ENCODE results near the gene FBXL17.

Gene FBXL17

DNA sequence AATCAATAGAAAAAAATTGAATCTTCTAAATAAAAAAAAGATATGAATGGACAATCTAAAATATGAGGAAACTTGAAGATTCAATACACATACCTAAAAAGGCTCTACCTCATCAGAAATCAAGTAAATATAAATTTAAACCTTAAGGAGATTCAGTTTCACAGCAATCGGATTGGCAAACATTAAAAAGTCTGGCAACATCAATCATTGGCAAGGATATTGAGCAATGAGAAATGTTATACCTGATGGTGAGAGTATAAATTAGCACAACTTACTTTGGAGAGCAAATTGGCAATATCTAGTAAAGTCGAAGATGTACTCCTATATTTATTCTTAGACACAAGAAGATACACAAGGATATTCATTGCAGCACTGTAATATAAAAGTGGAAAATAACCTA, 436.8 kb downstream of the FBXL17 start:
- DNase-seq, result no peak

DNA sequence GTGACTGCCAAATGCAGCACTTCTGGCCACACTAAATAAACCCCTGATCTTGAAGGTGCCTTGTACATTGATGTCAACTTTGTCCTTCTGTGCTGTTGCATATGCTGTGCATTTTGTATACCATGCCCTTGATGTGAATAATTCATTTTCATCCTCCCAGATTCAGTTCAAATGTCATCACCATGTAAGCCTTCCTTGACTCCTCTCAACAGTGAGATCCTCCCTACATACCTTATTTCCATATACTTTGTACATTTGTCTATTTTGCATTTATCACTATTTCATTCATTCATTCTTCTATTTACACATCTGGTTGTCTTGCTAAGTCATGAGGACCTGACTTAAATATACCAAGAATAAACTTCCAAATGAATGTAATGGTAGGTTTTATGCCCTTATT, 438.0 kb downstream of the FBXL17 start:
- no peak for DNase-seq

DNA sequence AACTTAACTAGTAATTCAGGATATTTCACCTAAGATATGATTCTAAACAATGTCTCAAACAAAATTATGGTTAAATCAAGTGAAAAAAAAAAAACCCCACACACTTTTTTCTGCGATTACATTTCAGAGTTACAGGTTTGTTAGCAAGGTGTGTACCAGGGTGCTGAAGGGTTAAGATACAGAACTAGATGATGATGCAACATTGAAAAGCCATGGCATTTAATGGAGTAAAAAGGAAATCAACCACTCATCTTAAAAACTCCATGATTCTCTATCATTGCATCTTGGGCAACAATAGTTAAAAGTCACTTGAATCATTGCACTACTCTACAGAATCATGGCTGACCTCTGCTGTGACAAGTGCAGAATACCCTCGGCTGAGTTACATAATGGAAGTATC, 440.9 kb downstream of the FBXL17 start:
- DNase-seq, result no peak

DNA sequence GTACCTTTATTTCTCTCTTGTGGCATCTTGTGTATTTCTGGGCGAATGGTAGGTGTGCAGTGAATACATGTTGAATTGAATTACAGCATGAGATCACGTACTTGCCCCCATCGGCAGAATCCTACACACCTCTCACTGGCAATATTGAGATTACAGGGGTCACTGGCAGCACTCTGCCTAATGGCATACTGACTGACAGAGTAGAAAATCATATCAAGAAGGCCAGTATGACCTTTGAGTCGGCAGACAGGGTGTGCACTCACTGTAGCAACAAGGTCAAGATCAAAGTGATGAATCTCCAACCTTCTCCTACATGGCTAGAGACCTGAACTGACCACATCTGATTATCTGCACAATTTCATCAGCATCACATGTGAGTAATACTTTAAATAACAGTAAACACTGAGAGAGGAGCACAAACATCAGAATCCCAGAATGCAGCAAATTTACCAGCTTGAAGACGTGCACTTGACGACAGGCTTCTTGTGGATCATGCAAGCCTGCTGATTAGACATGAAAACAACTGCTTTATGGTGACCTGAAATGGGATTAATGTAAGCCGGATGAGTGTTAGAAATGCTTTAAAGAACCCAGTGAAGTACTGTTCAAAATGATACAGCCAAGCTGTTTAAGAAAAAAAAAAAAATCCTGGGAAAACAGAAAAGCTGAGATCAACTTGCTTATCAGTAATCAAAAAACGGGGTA, 444.1 kb downstream of the FBXL17 start:
- DNase-seq, result no peak

DNA sequence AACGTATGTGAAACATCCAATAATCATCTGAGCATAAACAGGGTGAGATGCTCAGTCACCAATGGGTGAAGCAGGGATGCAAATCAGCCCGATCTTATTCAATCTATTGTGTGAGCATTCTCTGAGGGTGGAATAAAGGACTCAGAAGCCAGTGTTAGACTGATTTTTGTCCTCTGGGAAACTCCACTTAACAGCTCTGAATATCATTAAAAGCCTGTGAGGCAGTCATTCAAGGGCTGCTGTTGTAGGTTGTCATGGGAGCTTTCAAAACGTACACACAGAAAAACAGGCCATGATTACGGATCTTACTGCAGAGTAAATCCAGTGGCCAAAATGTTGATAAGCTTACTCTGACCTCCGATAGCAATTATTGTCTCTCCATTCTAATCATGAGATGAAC, 444.7 kb downstream of the FBXL17 start:
- DNase-seq, result no peak

DNA sequence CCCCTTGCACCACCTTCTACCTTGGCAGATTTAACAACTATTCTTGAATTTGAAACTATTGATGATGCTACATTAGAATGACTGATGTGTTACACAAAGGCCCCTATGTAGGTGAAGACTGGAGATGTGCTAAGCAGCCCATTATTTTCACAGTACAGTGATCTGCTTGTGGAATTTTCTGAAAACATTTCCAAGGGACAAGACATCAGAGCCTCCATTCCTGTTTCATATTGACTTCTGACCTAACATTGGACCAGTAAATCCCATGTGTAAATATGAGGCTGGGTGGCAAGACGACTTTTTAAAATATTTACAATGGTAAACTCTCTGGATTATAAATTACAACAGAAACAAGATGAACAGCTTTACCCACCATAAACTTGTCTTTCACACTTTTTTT, 445.4 kb downstream of the FBXL17 start:
- DNase-seq, result no peak

DNA sequence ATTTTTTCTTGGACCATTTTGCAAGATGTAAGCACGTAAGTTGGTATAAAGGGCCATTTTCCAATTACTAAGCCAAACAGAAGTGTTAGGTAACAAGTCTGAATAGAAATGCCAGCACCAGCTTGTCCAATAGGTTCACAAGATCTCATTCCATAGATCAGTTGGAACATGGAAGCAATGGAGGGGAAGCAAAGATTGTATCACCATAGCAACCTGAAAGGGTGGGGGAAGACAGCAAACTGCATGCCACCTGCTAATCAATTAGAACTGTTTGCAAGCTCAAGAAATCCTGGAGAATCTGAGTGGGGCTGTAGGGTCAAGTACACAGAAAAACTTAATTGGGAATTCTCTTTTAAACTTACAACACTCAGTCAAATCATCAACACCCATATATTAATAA, 446.3 kb downstream of the FBXL17 start:
- DNase-seq, result no peak

DNA sequence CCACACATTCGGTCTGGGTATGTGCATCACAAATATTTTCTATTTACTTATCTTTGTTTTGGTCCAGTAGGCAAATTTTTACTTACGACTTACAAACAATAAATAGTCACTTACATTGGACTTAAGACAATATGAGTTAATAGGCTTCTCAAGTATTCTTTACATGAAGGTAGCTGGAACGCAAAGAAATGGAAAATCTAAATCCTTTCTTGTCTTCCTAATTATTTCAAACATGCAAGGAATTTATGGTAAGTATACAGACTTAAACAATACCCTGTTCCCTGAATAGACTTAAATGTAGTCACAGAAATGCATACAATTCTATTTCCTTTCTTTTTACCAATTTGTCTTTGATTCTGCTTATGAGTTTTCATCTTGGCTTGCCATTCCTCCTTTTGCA, 448.6 kb downstream of the FBXL17 start:
- DNase-seq, result no peak

DNA sequence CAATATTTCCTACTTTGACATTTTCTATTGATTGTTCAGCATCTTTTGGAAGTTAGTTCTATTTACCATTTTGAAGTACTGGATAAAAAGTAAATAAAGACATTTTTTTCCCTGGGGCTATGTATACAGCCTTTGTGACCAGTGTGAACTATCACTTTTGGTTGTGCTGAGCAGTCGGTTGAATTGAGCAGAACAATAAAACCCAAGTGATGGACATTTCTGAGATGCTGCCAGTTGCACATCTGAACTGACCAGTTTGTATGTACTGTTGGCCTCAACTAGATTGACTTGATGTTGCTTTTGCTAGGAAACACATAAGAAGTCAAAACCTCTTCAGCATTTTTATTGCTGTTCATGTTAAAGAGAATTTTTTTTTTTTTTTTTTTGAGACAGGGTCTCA, 451.0 kb downstream of the FBXL17 start:
- no peak for DNase-seq

DNA sequence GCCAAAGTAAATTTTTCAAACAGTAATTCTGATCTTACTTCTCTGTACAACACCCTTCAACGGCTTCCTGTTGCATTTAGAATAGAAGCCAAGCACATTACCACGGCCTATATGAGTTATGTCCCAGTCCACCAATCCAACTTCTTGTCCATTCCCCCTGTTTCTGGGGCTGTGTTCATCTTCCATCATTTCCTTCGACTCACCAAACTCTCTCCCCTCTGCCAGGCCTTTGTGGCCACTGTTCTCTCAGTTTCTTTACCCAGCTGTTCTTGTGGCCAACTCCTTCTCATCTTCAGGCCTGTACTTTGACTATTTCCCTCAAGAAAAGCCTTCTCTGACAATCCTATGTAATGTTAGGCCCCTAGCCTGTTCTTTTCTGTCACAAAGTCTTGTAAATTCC, 451.8 kb downstream of the FBXL17 start:
- DNase-seq, result no peak

DNA sequence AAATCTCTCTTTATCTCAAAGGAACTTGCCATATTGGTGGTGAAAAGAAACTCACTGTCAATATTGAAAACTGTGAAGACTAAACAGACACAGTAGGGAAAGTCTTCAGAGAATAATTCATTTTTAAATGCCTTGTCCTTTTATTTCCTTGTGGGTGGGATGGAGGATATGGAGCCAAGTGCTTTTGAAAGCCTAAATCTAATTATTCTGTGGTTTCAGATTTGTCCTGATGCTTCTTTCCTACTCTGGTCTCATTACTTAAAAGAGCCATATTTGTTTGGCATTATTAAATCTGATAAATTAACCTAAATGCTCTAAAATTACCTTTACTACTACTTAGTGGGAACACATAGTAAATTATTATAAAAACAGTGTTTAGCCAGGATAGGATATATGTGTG, 452.8 kb downstream of the FBXL17 start:
- no peak for DNase-seq

DNA sequence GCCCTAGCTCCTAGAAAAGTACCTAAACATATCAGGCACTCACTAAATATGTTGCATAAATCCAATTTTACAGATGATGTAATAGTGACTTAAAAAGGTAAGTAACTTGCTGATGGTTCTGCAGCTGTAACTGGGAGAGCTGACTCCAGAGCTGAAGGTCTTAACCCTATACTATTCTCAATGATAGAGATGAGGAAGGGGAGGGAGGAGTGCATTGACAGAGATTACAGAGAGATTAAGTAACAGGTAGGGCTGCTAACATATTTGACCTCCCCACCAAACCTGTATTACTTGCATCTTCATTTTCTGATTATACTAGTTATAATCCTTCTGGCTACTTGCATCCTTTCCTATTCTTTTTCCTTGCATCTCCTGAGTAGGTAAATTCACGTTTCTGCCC, 455.8 kb downstream of the FBXL17 start:
- DNase-seq, result no peak

DNA sequence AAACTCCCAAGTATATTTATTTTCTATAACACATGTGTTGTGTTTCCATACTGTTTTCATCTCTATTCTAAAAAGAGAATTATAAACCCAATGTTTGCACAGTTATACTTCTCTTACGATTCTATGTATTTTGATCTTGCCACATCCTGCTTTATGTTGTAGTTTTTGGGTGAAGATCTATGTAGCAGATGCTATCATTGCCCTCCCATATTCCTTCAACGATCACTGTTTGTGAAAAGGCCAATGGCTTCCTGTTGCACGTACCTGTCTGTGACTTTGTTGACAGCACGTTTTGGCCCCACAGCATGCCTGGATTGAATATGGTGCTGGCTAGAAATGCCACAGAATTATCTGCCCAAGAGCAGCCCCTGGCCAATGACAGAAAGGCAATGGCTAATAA, 456.7 kb downstream of the FBXL17 start:
- DNase-seq, result no peak

DNA sequence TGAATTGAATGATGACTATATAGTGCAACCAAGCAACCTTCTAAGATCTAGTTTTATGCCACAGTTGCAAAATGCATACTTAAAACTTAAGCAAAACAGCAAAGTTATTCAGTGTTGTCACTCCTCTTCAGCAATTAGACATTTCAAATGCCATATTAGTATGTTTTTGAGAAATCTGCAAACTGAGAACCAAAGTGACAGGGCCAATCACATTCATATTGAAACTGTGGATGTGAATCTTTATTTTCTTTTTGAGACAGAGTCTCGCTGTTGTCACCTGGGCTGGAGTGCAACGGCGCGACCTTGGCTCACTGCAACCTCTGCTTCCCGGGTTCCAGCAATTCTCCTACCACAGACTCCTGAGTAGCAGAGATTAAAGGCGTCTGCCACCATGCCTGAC, 461.9 kb downstream of the FBXL17 start:
- DNase-seq, result no peak

DNA sequence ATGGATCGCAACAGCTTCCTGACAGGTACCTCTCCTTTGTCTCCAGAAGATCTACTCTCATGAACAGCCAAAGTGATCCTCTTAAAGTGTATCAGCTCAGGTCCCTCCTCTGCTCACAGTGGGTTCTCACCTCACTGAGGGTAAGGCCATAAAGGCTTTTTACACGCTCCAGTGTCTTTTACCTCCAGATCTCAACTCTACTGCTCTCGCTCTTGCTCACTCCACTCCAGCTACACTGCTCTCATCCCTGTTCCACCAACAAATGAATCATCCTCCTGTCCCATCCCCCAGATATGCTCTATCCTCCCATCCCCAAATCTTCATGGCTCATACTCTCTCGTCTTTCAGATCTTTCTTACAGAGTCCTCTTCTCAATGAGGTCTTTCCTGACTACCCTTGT, 462.5 kb downstream of the FBXL17 start:
- DNase-seq, result no peak

DNA sequence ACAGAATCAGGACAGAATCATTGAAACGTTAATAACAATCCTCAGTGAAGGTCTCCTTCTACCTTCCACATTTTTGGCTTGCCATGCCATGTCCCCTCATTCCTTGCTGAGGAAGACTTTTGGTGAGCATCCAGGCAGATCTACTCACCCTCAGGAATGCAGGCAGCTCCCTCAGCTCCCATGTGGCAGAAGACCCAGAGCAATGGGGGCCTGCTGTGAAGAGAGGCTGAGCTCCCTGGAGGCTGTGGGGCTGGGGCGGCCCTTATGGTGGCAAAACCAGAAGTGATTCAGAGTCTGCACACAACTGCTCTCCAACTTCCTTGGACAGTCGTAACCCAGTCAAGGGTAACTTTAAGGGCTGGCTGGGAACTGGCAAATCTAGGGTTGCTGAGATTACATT, 463.9 kb downstream of the FBXL17 start:
- no peak for DNase-seq

DNA sequence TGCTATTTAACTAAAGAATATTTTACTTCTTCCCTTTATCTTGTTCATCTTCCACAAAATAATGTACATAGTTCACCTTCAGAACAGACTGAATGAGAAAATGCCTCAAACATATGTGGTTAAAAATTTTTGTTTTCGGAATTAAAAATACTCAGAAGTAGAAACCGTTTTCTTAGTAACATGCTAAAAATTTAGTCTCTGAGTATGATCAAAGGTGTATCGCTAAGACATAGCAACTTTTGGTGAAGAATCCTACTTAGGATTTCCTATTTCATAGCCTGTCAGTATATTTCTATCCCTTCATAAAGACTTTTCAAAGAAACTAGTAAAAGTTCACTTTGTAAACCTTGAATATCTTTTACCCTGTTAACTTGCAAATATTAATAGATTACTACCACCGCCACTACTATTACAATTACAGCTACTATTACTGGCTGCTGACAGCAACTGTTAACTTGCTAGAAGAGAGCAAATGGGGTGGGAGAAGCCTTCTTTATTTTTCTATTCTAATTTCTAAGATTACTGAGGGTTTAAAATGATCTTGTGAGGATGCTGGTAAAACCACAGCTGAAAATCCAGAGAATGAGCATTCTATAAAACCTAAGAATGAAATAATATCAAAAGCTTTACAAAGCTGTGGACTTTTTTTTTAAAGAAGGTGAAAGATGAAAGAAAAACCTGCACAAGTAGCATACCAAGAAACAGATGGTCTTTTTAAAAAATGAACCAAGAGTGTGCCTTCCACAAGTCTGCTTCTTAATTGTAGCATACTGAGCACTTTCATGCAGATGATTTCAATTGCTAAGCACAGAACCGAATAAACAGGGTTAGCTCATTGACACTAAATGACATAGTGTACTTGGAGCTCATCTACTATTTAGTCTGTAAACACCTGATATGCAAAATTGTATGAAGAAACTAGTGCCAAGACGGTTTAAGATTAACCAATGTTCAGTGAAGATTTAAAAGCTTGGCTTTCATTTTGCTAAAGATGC, 464.9 kb downstream of the FBXL17 start:
- no peak for DNase-seq

DNA sequence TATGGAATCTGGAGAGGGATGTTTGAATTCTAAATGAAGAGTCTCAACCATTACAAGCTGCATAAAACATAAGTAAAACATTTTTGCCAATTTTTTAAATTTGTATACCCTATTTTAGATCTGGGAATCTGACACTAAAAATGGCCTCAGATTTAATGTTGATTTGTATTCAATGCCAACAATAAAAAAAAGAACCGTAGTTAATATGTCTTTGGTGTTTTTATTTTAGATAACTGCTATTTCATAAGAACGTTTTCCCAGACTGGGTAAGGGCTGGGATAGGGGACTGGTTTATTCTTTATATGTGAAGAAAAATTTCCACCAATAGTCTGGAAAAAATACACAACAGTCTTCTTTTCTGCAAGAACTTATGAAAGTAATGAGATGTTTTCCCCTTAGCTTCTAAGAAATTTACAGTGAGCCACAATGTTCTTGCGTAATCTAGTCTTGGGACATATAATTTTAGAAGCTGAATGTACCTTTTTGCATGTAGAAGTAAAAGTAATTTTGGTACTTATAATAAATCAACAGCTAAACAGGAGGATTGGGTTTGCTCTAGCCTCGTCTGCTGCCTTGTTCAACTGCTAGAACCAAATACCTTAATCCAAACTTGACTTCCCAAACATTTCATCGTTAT, 466.6 kb downstream of the FBXL17 start:
- no peak for DNase-seq

DNA sequence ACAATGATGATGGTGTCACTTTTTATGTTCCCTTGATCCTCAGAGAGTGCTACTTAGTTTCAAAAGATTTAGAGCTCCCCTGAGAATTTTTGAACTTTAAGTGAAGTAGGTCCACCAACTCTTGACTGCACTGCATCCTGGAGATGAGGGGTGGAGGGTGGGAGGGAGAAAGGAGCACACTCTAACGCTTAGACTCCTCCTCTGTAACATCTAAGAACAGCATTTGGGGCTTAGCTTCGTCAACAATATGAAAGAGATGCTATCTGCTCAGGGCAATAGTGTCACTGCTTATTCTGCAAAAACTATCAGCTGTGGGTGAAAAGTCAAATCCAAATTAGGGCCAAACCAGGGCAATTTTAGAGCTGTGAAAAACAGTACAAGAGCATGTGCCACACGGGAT, 468.4 kb downstream of the FBXL17 start:
- no peak for DNase-seq

DNA sequence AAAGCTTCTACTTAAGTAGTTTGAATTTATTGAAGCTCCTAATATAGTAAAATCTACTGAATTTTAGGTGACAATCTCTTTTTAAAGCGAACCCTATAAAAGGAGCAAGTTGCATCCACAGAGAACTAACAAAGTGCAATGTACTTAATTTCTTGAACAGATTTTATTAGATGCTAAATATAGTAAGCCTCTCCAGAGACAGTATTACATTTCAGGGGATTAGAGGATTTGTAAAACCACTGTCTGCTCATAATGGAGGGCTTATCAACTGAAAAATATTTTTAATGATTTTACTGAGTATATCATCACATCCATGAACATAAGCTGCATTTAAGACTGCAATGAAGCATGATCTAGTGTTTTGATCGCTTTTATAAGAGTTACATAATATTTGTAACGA, 481.2 kb downstream of the FBXL17 start:
- DNase-seq, result no peak

DNA sequence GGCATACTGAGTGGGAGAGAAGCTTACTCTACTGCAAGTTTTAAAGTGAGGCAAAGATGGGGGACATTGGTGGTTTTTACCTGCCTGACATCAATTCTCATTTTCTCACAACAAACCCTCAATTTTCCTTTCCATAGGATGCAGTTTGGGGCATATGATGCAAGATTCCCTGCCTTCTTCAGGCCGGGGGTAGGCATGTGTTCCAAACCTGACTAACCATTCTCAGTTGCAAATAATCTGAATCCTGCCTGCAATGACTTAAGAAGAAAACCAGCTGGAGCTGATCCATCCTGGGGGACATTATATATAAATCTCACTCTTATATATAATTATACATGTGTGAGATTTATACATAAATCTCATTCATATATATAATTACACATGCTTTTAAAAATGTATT, 487.5 kb downstream of the FBXL17 start:
- no peak for DNase-seq

DNA sequence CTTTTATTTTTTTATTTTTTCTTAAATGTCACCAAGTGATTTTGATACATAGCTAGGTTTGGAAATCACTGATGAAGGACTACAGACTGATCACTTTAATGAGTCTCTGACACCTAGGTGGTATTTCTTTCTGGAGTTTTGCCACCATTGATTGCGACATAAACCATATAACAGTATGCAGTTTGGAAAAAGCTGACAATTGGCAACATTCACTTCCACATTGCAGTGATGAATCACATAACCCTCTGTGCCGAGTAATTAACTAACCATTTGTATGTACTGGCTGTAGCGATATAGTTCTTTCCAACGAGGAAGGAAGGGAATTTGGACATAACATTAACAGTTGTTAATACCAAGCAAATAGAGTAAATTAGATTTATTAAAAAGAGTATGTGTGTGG, 488.3 kb downstream of the FBXL17 start:
- DNase-seq, result no peak

DNA sequence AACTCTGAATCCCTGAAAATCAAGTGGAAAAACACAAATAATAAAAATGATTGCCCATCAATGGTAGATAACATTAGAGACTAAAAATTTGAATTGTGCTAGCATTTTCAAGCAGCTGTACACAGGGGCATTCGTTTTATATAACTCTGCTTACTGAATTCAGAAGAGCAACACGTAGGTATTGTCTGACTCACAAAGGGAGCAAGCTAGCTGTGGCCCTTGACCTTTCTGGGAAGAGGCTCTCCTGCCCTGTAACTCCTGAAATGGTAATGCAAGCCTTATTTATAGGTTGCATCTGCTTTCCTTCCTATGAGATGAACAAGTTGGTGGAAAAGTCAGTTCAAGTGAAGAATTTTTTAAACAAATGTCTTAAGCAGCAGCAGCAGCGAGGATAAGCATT, 492.5 kb downstream of the FBXL17 start:
- no peak for DNase-seq

DNA sequence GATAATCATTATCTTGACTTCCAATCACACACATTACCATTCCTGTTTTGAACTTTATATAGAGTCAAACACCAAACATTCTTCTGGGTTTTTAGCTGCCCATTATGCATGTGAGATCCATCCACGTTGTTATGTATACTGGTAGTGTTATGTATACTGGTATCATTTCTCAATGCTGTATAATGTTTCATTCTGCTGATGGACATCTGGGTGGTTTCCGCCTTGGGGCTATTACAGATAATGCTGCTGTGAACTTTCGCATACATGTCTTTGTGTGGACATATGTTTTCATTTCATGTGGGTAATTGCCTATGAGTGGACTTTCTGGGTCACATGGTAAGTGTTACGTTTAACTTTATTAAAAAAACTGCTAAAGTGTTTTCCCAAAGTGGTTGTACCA, 493.4 kb downstream of the FBXL17 start:
- no peak for DNase-seq
